Smooth muscle cell (in vitro differentiated cells): ENCODE data around the gene C5. TPM values are rescaled to one million over a fixed set of nuclear protein-coding genes. Genes with fewer than 3 reads are reported as not detected.
A peak's percentile ranks its signal among the peaks of the same experiment; 100 is the strongest.

Experiments used
- DNase-seq: peaks from one replicate; lab custom pipeline; 2025; ENCODE audit not compliant: unreplicated experiment; lab: John Stamatoyannopoulos, UW
- H2AFZ ChIP-seq: fragments of 200-600 bp; sonication (generic); 2 replicates; pipeline ENCODE4 v1.6.0; 2016; ENCODE audit warnings: antibody characterized with exemption, low read depth, mild to moderate bottlenecking
- H3F3A ChIP-seq: fragments of 200-600 bp; sonication (generic); 2 replicates; pipeline ENCODE4 v1.6.0; 2017; ENCODE audit warnings: antibody characterized with exemption, low read depth
- H3K27ac ChIP-seq: fragments of 200-600 bp; sonication (generic); 2 replicates; pipeline ENCODE4 v1.5.1; 2016; ENCODE audit warnings: low read depth, mild to moderate bottlenecking
- H3K27me3 ChIP-seq: fragments of 200-600 bp; sonication (generic); 2 replicates; pipeline ENCODE4 v1.6.1; 2016; ENCODE audit warnings: low read depth, mild to moderate bottlenecking
- H3K36me3 ChIP-seq: fragments of 200-600 bp; sonication (generic); 2 replicates; pipeline ENCODE4 v1.5.1; 2016; ENCODE audit warnings: low read depth
- H3K4me1 ChIP-seq: fragments of 200-600 bp; sonication (generic); 2 replicates; pipeline ENCODE4 v1.5.1; 2016; ENCODE audit warnings: low read depth
- H3K4me2 ChIP-seq: fragments of 200-600 bp; sonication (generic); 2 replicates; pipeline ENCODE4 v1.6.0; 2016; ENCODE audit warnings: mild to moderate bottlenecking
- H3K4me3 ChIP-seq: fragments of 200-600 bp; sonication (generic); 2 replicates; pipeline ENCODE4 v1.5.1; 2016; ENCODE audit warnings: mild to moderate bottlenecking
- H3K79me2 ChIP-seq: fragments of 200-600 bp; sonication (generic); 2 replicates; pipeline ENCODE4 v1.6.0; 2016; ENCODE audit warnings: low read depth, mild to moderate bottlenecking
- H3K9ac ChIP-seq: fragments of 200-600 bp; sonication (generic); 2 replicates; pipeline ENCODE4 v1.6.0; 2016; ENCODE audit warnings: low read depth
- H3K9me3 ChIP-seq: fragments of 200-600 bp; sonication (generic); replicated peaks from 2 replicates; pipeline ENCODE4 v1.5.1; 2016; ENCODE audit warnings: low read depth
- H4K20me1 ChIP-seq: fragments of 200-600 bp; sonication (generic); 2 replicates; pipeline ENCODE4 v1.6.0; 2016; ENCODE audit warnings: low read depth
- WGBS: methylation state at CpG from one replicate; pipeline ENCODE4 v1.1.7; 2016; ENCODE audit warnings: low lambda C conversion rate; 5-methylcytosine and 5-hydroxymethylcytosine counted together
- polyA plus RNA-seq: library from polyadenylated mRNA; unstranded; fragments of >200 nt; fragmentation: Nextera tagmentation; extraction: Ambion mirVana; gene quantifications from 2 replicates; pipeline ENCODE4 v1.2.1, GENCODE V29; 2016
- total RNA-seq: library from RNA; depleted of rRNA; stranded (reverse); fragments of >200 nt; gene quantifications from 2 replicates; pipeline ENCODE4 v1.2.3, GENCODE V29; 2014
- TF ChIP-seq, protein P1 (sequence below): fragments of 200-600 bp; sonication (generic); IDR thresholded peaks from 2 replicates; pipeline ENCODE4 v1.5.1; 2017; ENCODE audit warnings: borderline replicate concordance, mild to moderate bottlenecking, antibody characterized with exemption; ENCODE audit not compliant: insufficient read depth, poor library complexity, severe bottlenecking

C5 gene
- total and polyA plus RNA-seq, 2 experiments from 2014 or later, result 0.57 to 0.76 TPM

DNA sequence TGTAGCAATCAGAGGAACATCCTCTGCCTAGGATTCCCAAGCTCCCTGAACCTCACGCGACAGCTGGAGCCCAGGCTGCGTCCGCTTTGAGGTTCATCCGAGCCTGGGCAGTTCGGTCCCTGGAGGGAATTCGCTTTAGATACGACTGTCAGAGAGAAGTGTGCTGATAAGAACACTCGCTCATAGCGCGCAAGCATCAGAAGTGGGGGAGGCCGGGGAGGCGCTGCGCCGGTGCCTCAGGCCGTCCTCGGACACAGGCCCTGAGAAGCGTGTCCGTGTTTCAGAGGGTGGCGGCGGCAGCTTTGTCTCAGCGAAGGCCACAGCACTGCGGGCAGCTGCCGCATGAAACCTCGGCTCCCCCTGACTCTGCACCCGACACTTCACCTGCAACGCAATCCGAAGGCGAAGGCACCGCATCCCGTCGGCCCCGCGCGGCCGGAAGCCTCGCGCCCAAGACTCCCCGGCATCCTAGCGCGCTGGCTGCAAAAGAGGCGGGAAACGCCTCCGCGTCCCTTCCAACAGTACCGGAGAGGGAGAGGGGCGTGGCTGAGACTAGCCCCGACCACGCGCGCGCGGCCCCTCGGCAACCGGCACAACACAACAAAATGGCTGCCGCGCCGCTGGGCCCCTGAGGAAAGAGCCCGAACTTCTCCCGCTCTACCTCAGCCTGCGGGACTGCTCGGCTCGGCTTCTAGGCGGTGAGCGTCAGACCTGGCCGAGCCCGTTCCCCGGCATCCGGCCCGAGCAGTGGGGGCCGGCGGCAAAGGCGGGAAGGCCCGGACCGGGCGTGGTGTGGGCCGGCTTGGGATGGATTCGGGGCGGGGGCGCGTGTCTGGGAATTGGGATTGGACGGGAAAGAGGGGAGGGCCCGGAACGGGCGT is 24.5 kb upstream of the C5 start, which contains the start of gene CNTRL:
TSS of gene CNTRL (plus strand) at position 586 of the 881 bp plus-strand sequence. CDS start 13,372 bp downstream, outside the sequence.
- no peaks in the 10 kb centered on the region for H3K9me3 ChIP-seq
- no peaks in the 10 kb centered on the region for H3K79me2 ChIP-seq
- H2AFZ ChIP-seq, result peak within 1 kb of the TSS; percentile 83
- peak within 1 kb of the TSS; percentile 82 for H3K9ac ChIP-seq
- H3K27me3 ChIP-seq, result peaks cover 9% of the 10 kb centered on the region
- no peaks in the 10 kb centered on the region for H4K20me1 ChIP-seq
- peak within 1 kb of the TSS; percentile 66 for H3K4me3 ChIP-seq
- peaks cover 8% of the 10 kb centered on the region for H3K4me1 ChIP-seq
- TF ChIP-seq, protein P1, sequence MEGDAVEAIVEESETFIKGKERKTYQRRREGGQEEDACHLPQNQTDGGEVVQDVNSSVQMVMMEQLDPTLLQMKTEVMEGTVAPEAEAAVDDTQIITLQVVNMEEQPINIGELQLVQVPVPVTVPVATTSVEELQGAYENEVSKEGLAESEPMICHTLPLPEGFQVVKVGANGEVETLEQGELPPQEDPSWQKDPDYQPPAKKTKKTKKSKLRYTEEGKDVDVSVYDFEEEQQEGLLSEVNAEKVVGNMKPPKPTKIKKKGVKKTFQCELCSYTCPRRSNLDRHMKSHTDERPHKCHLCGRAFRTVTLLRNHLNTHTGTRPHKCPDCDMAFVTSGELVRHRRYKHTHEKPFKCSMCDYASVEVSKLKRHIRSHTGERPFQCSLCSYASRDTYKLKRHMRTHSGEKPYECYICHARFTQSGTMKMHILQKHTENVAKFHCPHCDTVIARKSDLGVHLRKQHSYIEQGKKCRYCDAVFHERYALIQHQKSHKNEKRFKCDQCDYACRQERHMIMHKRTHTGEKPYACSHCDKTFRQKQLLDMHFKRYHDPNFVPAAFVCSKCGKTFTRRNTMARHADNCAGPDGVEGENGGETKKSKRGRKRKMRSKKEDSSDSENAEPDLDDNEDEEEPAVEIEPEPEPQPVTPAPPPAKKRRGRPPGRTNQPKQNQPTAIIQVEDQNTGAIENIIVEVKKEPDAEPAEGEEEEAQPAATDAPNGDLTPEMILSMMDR, result no peak
- DNase-seq, result peak; percentile 78
- no peaks in the 10 kb centered on the region for H3F3A ChIP-seq
- WGBS, result under 1% methylated on average over 75 of the region's 85 CpGs
- H3K36me3 ChIP-seq, result no peaks in the 10 kb centered on the region
- H3K4me2 ChIP-seq, result peak within 1 kb of the TSS; percentile 87
- H3K27ac ChIP-seq, result peak within 1 kb of the TSS; percentile 78

DNA sequence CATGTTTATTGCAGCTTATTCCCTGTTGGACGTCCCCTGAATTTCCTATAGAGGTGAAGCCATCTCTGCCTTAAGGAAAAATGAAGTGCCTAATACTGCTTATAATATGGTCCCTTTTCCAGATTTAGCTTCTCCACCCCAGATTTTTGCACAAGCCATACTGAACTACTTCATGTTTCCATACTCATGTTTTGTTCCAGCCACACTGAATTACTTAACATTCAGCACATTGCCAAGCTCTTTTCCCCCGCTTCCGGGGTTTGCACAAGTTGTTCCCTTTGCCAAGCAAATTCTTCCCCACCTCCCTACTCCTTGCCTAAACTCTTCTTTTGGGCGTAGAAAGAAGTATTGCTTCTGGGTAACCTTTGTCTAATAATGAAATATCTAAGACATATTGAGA is 23.0 kb upstream of the C5 start:
- no peak for DNase-seq
- Histone ChIP-seq H2AFZ (no peak overlapping the region), H3K9ac (no peak overlapping the region), H3F3A (no peaks in the 10 kb centered on the region), H4K20me1 (no peaks in the 10 kb centered on the region), H3K4me3 (no peak overlapping the region), H3K36me3 (no peaks in the 10 kb centered on the region), H3K27ac (no peak overlapping the region), H3K4me1 (peaks cover 8% of the 10 kb centered on the region), H3K4me2 (no peak overlapping the region), H3K9me3 (no peaks in the 10 kb centered on the region), H3K79me2 (no peaks in the 10 kb centered on the region), H3K27me3 (peaks cover 9% of the 10 kb centered on the region)
- 90% methylated on average over 4 of the region's 4 CpGs for WGBS
- TF ChIP-seq, protein P1, result no peak

DNA sequence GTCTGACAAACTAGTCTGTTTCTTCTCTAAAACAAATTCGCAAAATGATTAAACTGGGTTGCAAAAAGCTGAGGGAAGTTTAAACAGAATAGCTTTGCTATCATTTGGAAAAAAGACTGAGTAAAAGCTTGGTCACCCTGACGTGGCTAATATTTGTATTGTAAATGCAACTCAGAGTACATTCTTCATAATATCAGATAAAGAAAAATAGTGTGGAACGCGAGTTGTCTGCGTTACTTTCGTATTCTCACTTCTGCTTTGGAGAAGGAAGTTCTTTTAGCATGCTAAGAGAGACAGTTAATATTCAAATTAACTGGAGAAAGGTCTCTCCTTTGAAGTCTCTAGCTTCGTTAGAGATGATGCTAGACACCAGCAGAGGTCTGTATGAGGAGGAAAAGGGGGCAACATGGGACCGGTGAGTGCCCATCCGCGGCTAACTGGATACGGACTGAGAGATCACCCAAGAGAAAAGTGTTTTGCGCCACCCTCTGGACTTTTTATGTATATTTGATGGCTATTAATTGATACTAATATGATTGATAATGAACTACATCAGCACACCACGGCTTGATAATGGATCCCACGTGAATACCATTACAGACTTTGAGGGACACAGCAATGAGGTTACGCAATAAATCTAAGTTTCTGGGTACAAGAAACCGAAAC is 21.8 kb upstream of the C5 start:
- H3K27ac ChIP-seq, result no peak overlapping the region
- H3K9ac ChIP-seq, result no peak overlapping the region
- H4K20me1 ChIP-seq, result no peaks in the 10 kb centered on the region
- H3K4me1 ChIP-seq, result peaks cover 8% of the 10 kb centered on the region
- H3K79me2 ChIP-seq, result no peaks in the 10 kb centered on the region
- H3K27me3 ChIP-seq, result peaks cover 9% of the 10 kb centered on the region
- DNase-seq, result no peak
- H3K36me3 ChIP-seq, result no peaks in the 10 kb centered on the region
- H3K4me2 ChIP-seq, result peak overlapping the region; percentile 60
- H3K9me3 ChIP-seq, result no peaks in the 10 kb centered on the region
- no peaks in the 10 kb centered on the region for H3F3A ChIP-seq
- TF ChIP-seq, protein P1, result peak; percentile 21
- peak overlapping the region; percentile 20 for H2AFZ ChIP-seq
- WGBS, result 33% methylated on average over 16 of the region's 16 CpGs
- peak overlapping the region; percentile 27 for H3K4me3 ChIP-seq
